ENCODE measurements around the gene FOXC1.

FOXC1 gene

GRCh38 chr6:1636272-1636825 is 26.6 kb downstream of the FOXC1 start:
- Histone ChIP-seq H3F3A (ENCODE audit: control insufficient read depth, insufficient read depth) (no peaks in the 10 kb centered on the region), H3K27ac (ENCODE audit: low read depth, low read length) (no peak overlapping the region)

GRCh38 chr6:1636971-1637871 is 27.5 kb downstream of the FOXC1 start:
- H3K27me3 ChIP-seq (ENCODE audit: control insufficient read depth, low read length): no peaks in the 10 kb centered on the region
- no peak overlapping the region for H3K4me2 ChIP-seq (ENCODE audit: low read length)
- no peaks in the 10 kb centered on the region for H3K79me2 ChIP-seq (ENCODE audit: control insufficient read depth, low read length)
- no peaks in the 10 kb centered on the region for H3K4me1 ChIP-seq (ENCODE audit: control insufficient read depth, low read length)
- H3K27ac ChIP-seq (ENCODE audit: low read depth, low read length): no peak overlapping the region
- no peaks in the 10 kb centered on the region for H3K9me2 ChIP-seq (replicated peaks; ENCODE audit: control insufficient read depth, low read length)
- H3F3A ChIP-seq (ENCODE audit: control insufficient read depth, insufficient read depth): no peaks in the 10 kb centered on the region
- no peaks in the 10 kb centered on the region for H3K36me3 ChIP-seq (ENCODE audit: control insufficient read depth, low read length)
- no peak overlapping the region for H3K4me3 ChIP-seq (ENCODE audit: low read length)
- no peaks in the 10 kb centered on the region for H4K20me1 ChIP-seq (ENCODE audit: control insufficient read depth, insufficient read depth, low read depth, low read length)
- TF ChIP-seq CTCF (IDR thresholded peaks at IDR 0.05; ENCODE audit: low read depth, low read length, poor library complexity, severe bottlenecking): no peak
- no peak for TF ChIP-seq EZH2phosphoT487 (IDR thresholded peaks at IDR 0.05; ENCODE audit: borderline replicate concordance, low read length)
- no peaks in the 10 kb centered on the region for H3K9me3 ChIP-seq (ENCODE audit: control insufficient read depth, insufficient read depth, low read length)

More at GRCh38 chr6:1636272-1636825, 26.6 kb downstream of the FOXC1 start:
- H3K79me2 ChIP-seq (ENCODE audit: control insufficient read depth, low read length): no peaks in the 10 kb centered on the region
- H3K9me2 ChIP-seq (replicated peaks; ENCODE audit: control insufficient read depth, low read length): no peaks in the 10 kb centered on the region
- H3K36me3 ChIP-seq (ENCODE audit: control insufficient read depth, low read length): no peaks in the 10 kb centered on the region
- no peaks in the 10 kb centered on the region for H3K4me1 ChIP-seq (ENCODE audit: control insufficient read depth, low read length)
- H4K20me1 ChIP-seq (ENCODE audit: control insufficient read depth, insufficient read depth, low read depth, low read length): no peaks in the 10 kb centered on the region
- no peaks in the 10 kb centered on the region for H3K9me3 ChIP-seq (ENCODE audit: control insufficient read depth, insufficient read depth, low read length)
- no peak overlapping the region for H3K4me2 ChIP-seq (ENCODE audit: low read length)
- no peak for TF ChIP-seq CTCF (IDR thresholded peaks at IDR 0.05; ENCODE audit: low read depth, low read length, poor library complexity, severe bottlenecking)
- TF ChIP-seq EZH2phosphoT487 (IDR thresholded peaks at IDR 0.05; ENCODE audit: borderline replicate concordance, low read length): no peak
- H3K4me3 ChIP-seq (ENCODE audit: low read length): no peak overlapping the region
- no peaks in the 10 kb centered on the region for H3K27me3 ChIP-seq (ENCODE audit: control insufficient read depth, low read length)

GRCh38 chr6:1639430-1639829 is 29.7 kb downstream of the FOXC1 start:
- H3K27me3 ChIP-seq (ENCODE audit: control insufficient read depth, low read length): no peaks in the 10 kb centered on the region
- H3K4me2 ChIP-seq (ENCODE audit: low read length): no peak overlapping the region
- no peak for TF ChIP-seq CTCF (IDR thresholded peaks at IDR 0.05; ENCODE audit: low read depth, low read length, poor library complexity, severe bottlenecking)
- no peak for TF ChIP-seq EZH2phosphoT487 (IDR thresholded peaks at IDR 0.05; ENCODE audit: borderline replicate concordance, low read length)
- H4K20me1 ChIP-seq (ENCODE audit: control insufficient read depth, insufficient read depth, low read depth, low read length): no peaks in the 10 kb centered on the region
- no peaks in the 10 kb centered on the region for H3K9me2 ChIP-seq (replicated peaks; ENCODE audit: control insufficient read depth, low read length)
- no peaks in the 10 kb centered on the region for H3K36me3 ChIP-seq (ENCODE audit: control insufficient read depth, low read length)
- H3K27ac ChIP-seq (ENCODE audit: low read depth, low read length): no peak overlapping the region
- no peaks in the 10 kb centered on the region for H3K9me3 ChIP-seq (ENCODE audit: control insufficient read depth, insufficient read depth, low read length)
- no peaks in the 10 kb centered on the region for H3K4me1 ChIP-seq (ENCODE audit: control insufficient read depth, low read length)
- no peaks in the 10 kb centered on the region for H3F3A ChIP-seq (ENCODE audit: control insufficient read depth, insufficient read depth)
- H3K4me3 ChIP-seq (ENCODE audit: low read length): no peak overlapping the region
- H3K79me2 ChIP-seq (ENCODE audit: control insufficient read depth, low read length): no peaks in the 10 kb centered on the region
